Measurements from ENCODE around the gene BRD3. TPM values are rescaled to one million over a fixed set of nuclear protein-coding genes. Genes with fewer than 3 reads are reported as not detected.

The BRD3 gene
- total RNA-seq, 1 experiment from 2014 or later: 4.6 TPM

GRCh38 chr9:134039386-134040175 is 28.2 kb downstream of the BRD3 start:
- no peak for DNase-seq (ENCODE audit: low read depth)

- DNase-seq (ENCODE audit: low read depth): no peak
Observed at GRCh38 chr9:134037641-134038040, 30.2 kb downstream of the BRD3 start.

GRCh38 chr9:134036130-134036529 is 31.7 kb downstream of the BRD3 start:
- no peak for DNase-seq (ENCODE audit: low read depth)

- DNase-seq (ENCODE audit: low read depth): no peak
Observed at GRCh38 chr9:134035041-134036039, 32.5 kb downstream of the BRD3 start.

- DNase-seq (ENCODE audit: low read depth): no peak
Observed at GRCh38 chr9:134034215-134035040, 33.4 kb downstream of the BRD3 start.

GRCh38 chr9:134033516-134034214 is 34.2 kb downstream of the BRD3 start:
- no peak for DNase-seq (ENCODE audit: low read depth)

GRCh38 chr9:134032456-134033222 is 35.2 kb downstream of the BRD3 start:
- no peak for DNase-seq (ENCODE audit: low read depth)

GRCh38 chr9:134031783-134032182 is 36.0 kb downstream of the BRD3 start:
- no peak for DNase-seq (ENCODE audit: low read depth)

GRCh38 chr9:134030821-134031470 is 36.9 kb downstream of the BRD3 start:
- DNase-seq (ENCODE audit: low read depth): no peak

GRCh38 chr9:134029248-134030226 is 38.3 kb downstream of the BRD3 start:
- no peak for DNase-seq (ENCODE audit: low read depth)

- no peak for DNase-seq (ENCODE audit: low read depth)
Observed at GRCh38 chr9:134028575-134029247, 39.1 kb downstream of the BRD3 start.

- no peak for DNase-seq (ENCODE audit: low read depth)
Observed at GRCh38 chr9:134028076-134028475, 39.8 kb downstream of the BRD3 start.

- DNase-seq (ENCODE audit: low read depth): no peak
Observed at GRCh38 chr9:134027561-134027960, 40.3 kb downstream of the BRD3 start.

- no peak for DNase-seq (ENCODE audit: low read depth)
Observed at GRCh38 chr9:134026981-134027380, 40.8 kb downstream of the BRD3 start.

GRCh38 chr9:134026581-134026980 is 41.2 kb downstream of the BRD3 start:
- DNase-seq (ENCODE audit: low read depth): no peak

GRCh38 chr9:134025606-134026541 is 42.0 kb downstream of the BRD3 start:
- DNase-seq (ENCODE audit: low read depth): peak; percentile 37
